ENCODE measurements around the gene C2CD3. TPM values are rescaled to one million over a fixed set of nuclear protein-coding genes. Genes with fewer than 3 reads are reported as not detected.
A peak's percentile ranks its signal among the peaks of the same experiment; 100 is the strongest.

Gene C2CD3
- total and polyA plus RNA-seq, 2 of the 4 experiments (the other 2 are of a cell fraction), result 11.1 to 19.2 TPM

DNA sequence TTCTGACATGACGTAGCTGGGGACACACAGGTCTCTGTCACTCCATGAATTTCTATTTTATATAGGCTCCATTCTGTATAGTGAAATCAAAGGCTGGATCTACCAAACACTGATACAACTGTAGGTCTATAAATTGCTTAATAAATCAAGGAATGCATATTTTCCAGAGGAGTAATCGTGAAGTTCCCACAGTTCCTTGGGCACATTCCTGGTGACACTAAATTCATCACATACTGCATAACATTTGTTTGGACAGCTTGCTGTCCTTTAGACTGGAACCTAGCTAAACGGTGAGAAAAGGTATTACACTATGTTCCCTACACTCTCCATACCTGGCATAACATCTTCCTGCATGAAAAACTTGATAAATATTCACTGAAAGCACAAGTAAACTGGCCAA lies 120.3 kb downstream of the C2CD3 start:
- in situ Hi-C loops (cut with MboI; ENCODE audit: low sequenced_read_pairs), result no loop called here
- no peaks in the 10 kb centered on the region for H3K27me3 ChIP-seq (ENCODE audit: control insufficient read depth, insufficient read depth, low read length)
- H3K27ac ChIP-seq (ENCODE audit: insufficient read depth, low read length), result no peak overlapping the region
- CTCF ChIA-PET, result interaction anchor here (0.9 kb wide), 1 partner anchor 38 kb away, joined by 4 read pairs; no protein-coding TSS in a partner anchor
- peak; percentile 70 for ATAC-seq (ENCODE audit: low read depth)
- no peak overlapping the region for H4K8ac ChIP-seq (ENCODE audit: low read depth in 2 of 2, low read length in 2 of 2)
- H3K14ac ChIP-seq (replicated peaks; ENCODE audit: low read depth, low read length), result 0 out of 2 replicates have a peak overlapping the region, but pooled peaks have one; percentile 20
- intact Hi-C loops (cut with micrococcal nuclease), result no loop called here
- peaks cover 0 to 10% of the 10 kb centered on the region in 2 experiments; a peak in 2 of 4 replicates for H3K79me1 ChIP-seq (ENCODE audit: low read depth in 1 of 2, low read length in 2 of 2)
- no peak overlapping the region for H2AFZ ChIP-seq (replicated peaks; ENCODE audit: low read length, poor library complexity)
- H3K4me2 ChIP-seq (ENCODE audit: low read depth, low read length), result no peak overlapping the region
- no peak overlapping the region for H3K9ac ChIP-seq (ENCODE audit: low read depth, low read length)
- WGBS, 2 experiments (ENCODE audit: extremely low coverage in 2 of 2, insufficient read length in 1 of 2), result no CpG with 5 or more reads among the region's 3 CpGs
- peak; percentile 62 for TF ChIP-seq CEBPB (IDR thresholded peaks at IDR 0.05; ENCODE audit: low read depth, low read length)
- TF ChIP-seq, protein P1, sequence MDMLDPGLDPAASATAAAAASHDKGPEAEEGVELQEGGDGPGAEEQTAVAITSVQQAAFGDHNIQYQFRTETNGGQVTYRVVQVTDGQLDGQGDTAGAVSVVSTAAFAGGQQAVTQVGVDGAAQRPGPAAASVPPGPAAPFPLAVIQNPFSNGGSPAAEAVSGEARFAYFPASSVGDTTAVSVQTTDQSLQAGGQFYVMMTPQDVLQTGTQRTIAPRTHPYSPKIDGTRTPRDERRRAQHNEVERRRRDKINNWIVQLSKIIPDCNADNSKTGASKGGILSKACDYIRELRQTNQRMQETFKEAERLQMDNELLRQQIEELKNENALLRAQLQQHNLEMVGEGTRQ (IDR thresholded peaks at IDR 0.05; ENCODE audit: low read depth, low read length), result no peak
- H4K5ac ChIP-seq (ENCODE audit: low read depth, low read length), result no peak overlapping the region; the same call in 1 of the 2 replicates
- 0 out of 2 replicates have a peak overlapping the region, but pooled peaks have one; percentile 0 for H2BK120ac ChIP-seq (ENCODE audit: low read depth, low read length)
- POLR2A ChIA-PET (ENCODE audit: unreplicated experiment), result no interaction called here
- H3K23ac ChIP-seq (ENCODE audit: low read depth, low read length), result no peak overlapping the region
- H2BK5ac ChIP-seq (ENCODE audit: low read depth, low read length, poor library complexity, severe bottlenecking), result peak overlapping the region; percentile 50
- H2BK20ac ChIP-seq (ENCODE audit: low read depth, low read length), result no peak overlapping the region
- dilution Hi-C loops (cut with HindIII; ENCODE audit: low sequenced_read_pairs, unreplicated experiment), result no loop called here
- H2AK5ac ChIP-seq (ENCODE audit: low read depth, low read length), result no peak overlapping the region
- no peak overlapping the region; the same call in 1 of the 2 replicates for H3K18ac ChIP-seq (ENCODE audit: low read depth, low read length)
- H3K36me3 ChIP-seq (ENCODE audit: control insufficient read depth, insufficient read depth, low read length), result peaks cover 5% of the 10 kb centered on the region
- H3K9me1 ChIP-seq (ENCODE audit: insufficient read depth, low read length), result peaks cover 13% of the 10 kb centered on the region
- H4K20me1 ChIP-seq (ENCODE audit: insufficient read depth, low read length), result no peaks in the 10 kb centered on the region
- DNase-seq, result peak; percentile 66
- no TSS peak for BruUV-seq (replicated peaks)
- H2BK15ac ChIP-seq (ENCODE audit: low read depth, low read length), result no peak overlapping the region
- no peak overlapping the region for H3K56ac ChIP-seq (ENCODE audit: extremely low read depth, insufficient read depth, low read length)
- no peak overlapping the region for H3K4ac ChIP-seq (ENCODE audit: low read depth, low read length)
- no peaks in the 10 kb centered on the region for H3K9me3 ChIP-seq (ENCODE audit: control insufficient read depth, insufficient read depth, low read length)
- H2AK9ac ChIP-seq (replicated peaks; ENCODE audit: low read depth, low read length, poor library complexity), result no peak overlapping the region
- peaks cover 9% of the 10 kb centered on the region for H3K4me1 ChIP-seq (ENCODE audit: control insufficient read depth, insufficient read depth, low read length)
- H4K91ac ChIP-seq (ENCODE audit: insufficient read depth, low read depth, low read length), result no peak overlapping the region
- H3K4me3 ChIP-seq (ENCODE audit: insufficient read depth, low read depth, low read length), result no peak overlapping the region
